Activated CD4-positive, CD25-positive, alpha-beta regulatory T cell treated with anti-CD3 and anti-CD28 coated beads, Interleukin-2, amount 50 U/mL, for 16 hours (primary cell): ENCODE measurements around the gene OR6C76.
"Not testable (repeated sequence)": the region's sequence is repeated elsewhere in the genome, so short reads cannot be mapped to it uniquely, and the experiment has no call there.

Source experiments
- DNase-seq: peaks from one replicate; pipeline ENCODE4 v3.0.0-alpha.2; 2020; ENCODE audit warnings: low read depth, low spot score

OR6C76 gene

GRCh38 chr12:55425954-55426353 lies at the start of gene OR6C76:
Gene OR6C76, plus strand, starts transcription at chr12:55426254. Its CDS starts 0 bp downstream, at chr12:55426254.
- no peak for DNase-seq

GRCh38 chr12:55385891-55386290 lies 40.2 kb upstream of the OR6C76 start:
- no peak for DNase-seq

- no peak for DNase-seq
Observed at GRCh38 chr12:55392032-55392795, 33.8 kb upstream of the OR6C76 start.

DNA sequence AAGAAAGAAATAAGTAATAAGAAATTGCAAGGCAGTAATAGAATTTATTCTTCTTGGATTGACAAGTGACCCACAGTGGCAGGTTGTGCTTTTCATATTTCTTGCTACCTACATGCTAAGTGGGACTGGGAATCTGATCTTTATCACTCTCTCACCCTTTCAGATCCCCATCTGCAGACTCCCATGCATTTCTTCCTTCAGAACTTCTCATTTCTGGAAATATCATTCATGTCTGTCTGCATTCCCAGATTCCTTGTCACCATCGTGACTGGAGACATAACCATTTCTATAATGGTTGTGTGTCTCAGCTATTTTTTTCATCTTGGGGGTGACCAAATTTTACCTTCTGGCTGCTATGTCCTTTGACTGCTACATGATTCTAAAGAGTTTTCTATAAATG lies 29.7 kb upstream of the OR6C76 start:
- DNase-seq = no peak

DNA sequence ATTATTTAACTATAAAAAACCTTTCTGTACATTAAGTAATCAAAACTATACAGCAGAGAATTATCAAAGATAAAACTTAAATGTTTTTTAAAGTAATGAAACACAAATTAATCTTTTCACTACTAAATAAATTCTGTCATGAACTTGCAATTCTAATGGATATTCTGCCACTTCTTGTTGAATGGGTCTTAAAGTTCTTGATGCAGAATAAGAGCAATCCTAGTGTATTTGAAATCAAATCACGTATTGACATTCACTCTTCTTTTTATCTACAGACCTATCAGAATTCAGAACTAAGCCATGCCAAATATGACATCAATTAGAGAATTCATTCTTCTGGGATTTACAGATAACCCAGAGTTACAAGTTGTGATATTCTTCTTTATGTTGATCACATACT lies 25.8 kb upstream of the OR6C76 start, which contains the start of gene OR6C65:
TSS of gene OR6C65 (plus strand) at position 301 of the 400 bp plus-strand sequence. CDS start at position 301, 0 bp downstream.
- no peak for DNase-seq

DNA sequence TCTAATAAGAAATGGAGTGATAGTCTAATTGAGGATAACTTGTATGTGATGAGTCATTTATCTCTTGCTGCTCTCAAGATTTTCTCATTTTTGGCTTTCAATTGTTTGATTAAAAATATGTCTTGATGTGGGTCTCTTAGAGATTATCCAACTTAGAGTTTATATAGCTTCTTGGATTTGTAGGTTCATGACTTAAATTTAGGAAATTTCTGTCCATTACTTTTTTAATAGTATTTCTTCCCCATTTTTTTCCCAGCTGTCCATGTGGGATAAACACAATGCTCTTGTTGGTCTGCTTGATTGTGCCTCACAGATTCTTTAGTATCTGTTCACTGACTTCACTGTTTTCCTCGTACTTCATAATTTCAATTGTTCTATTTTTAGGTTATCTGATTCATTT lies 18.2 kb upstream of the OR6C76 start:
- no peak for DNase-seq

GRCh38 chr12:55409133-55409532 lies 16.9 kb upstream of the OR6C76 start:
- DNase-seq = not testable (repeated sequence)

DNA sequence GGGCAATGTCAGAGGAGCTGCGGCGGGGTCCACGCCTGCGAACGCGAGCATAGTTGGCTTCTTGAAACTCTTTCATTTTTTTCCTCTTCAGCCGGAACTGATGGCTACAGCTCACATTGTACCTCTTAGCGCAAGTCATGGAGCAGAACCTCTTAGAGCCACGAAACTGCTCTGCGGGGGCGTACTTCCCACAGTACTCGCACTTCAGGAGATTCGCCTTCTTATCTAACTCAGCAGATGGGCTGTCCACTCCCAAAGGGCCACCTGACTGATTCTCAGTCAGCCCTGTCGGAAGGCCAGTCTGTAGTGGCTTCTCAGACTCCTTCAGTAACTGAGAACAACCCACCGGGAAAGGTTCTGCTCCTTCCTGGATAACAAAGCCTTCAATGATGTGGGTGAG lies 13.9 kb upstream of the OR6C76 start:
- not testable (repeated sequence) for DNase-seq

DNA sequence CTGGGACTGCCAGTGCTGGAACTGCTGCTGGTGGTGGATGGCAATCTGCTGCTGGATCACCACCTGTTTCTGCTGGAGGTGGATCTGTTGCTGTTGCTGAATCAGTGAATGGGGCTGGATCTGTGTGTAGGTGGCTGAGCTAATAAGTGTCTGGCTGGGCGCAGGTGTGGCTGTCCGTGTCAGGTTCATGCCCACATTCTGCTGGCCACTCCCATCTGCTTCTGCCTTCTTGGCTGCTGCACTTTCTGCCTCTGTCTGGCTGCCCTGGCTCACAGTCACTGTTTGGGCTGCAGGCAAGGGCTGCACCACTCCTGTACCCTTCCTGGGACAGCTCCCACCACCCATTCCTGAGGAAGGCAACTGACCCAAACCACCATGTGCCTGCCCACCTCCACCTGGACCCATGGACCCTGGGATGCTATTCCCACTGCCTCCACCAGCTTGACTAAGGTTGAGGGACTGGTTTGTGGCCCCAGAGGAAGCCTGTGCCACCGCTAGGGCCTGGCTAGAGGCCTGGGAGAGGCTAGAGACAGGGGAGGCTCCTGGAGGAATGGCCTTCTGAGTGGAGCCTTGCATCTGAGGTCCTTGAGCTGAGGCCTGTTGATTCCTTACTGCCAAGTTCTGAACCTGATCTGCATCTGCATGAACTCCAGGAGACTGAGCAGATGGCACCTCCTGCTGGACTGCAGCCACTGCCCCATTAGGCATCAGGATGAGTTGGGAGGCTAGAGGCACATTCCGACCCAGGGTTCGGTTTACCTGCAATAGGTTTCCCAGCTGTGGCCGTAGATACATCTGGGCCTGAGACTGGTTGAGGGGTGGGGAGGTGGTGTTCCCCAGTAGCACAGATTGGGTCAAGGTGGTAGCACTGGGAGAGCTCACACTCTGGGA lies 12.3 kb upstream of the OR6C76 start:
- not testable (repeated sequence) for DNase-seq

GRCh38 chr12:55414396-55414823 lies 11.6 kb upstream of the OR6C76 start:
- DNase-seq = not testable (repeated sequence)

- not testable (repeated sequence) for DNase-seq
Observed at GRCh38 chr12:55414889-55415288, 11.2 kb upstream of the OR6C76 start.

DNA sequence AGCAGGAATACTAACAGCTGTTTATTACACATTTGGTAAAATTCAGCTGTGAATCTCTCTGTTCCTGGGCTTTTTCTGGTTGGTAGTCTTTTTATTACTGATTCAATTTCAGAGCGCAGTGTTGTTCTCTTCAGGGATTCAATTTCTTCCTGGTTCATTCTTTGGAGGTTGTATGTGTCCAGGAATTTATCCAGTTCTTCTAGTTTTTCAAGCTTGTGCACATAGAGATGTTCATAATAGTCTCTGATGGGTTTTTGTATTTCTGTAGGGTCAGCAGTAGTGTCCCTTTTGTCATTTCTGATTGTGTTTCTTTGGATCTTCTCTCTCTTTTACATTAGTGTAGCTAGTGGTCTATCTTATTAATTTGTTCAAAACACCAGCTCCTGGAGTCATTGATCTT lies 9.1 kb upstream of the OR6C76 start:
- DNase-seq = no peak

GRCh38 chr12:55420307-55420962 lies 5.6 kb upstream of the OR6C76 start:
- DNase-seq = no peak

DNA sequence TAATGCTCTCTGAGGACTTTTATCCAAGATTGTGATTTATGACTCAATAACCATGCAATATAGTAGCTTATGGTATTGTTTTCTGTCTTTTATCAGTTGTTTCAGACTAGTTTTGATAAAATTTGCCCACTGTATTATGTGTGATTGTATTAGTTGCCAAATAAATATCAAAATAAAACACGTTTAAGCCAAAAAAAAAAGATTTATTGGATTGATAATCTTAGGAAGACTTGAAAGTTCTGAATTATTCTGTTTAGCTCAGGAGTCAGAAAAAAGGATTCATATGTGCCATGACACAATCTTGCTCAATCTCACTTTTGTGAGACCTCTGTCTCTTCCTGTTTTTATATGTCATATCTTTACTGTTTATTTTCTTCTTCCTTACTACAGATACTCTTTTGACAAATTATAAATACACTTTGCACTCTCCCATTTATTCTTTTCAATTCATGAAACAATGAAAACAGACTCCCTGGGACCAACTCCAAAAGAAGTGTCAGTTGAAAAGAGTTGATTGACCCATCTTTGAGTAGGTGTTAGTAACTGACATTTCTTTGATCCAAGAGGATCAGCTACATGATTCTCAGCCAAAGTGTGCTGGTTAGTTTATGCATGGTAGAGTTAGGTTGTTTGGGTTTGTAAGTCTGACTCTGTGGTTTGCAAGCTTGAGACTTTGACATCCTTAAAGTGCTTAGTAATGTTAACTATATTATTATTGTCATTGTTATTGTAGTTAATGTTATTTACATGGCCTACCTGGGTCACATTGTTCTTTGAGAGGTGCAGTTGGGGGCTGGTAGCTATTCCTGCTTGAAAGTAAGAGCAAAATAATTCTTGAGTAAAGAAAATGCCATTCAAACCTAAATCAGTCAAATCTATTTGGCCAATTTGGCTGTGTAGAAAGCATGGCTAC lies 2.5 kb downstream of the OR6C76 start:
- DNase-seq = no peak

GRCh38 chr12:55441233-55441632 lies 15.2 kb downstream of the OR6C76 start:
- DNase-seq = not testable (repeated sequence)

- no peak for DNase-seq
Observed at GRCh38 chr12:55443776-55444175, 17.7 kb downstream of the OR6C76 start, which contains the start of gene OR6C2. Gene OR6C2, plus strand, starts transcription at chr12:55444076. Its CDS starts 8,138 bp downstream, at chr12:55452214.

DNA sequence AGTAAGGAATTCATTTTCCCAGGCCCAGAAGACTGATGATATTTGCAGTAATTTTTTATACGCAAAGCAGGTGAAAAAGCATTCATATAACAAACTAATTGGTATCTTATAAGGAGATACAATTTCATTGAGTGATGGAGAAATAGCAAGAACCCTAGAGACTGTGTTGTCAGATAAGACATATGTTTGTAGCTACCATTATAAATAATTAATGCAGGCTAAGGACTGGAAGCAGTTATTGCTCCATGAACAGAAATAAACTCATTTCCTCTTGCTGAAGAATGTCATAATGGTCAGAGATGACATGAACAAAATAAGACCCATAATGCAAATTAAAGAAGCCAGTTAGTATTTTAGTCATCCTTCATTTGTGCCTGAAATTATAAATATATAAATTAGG lies 19.3 kb downstream of the OR6C76 start:
- no peak for DNase-seq

DNA sequence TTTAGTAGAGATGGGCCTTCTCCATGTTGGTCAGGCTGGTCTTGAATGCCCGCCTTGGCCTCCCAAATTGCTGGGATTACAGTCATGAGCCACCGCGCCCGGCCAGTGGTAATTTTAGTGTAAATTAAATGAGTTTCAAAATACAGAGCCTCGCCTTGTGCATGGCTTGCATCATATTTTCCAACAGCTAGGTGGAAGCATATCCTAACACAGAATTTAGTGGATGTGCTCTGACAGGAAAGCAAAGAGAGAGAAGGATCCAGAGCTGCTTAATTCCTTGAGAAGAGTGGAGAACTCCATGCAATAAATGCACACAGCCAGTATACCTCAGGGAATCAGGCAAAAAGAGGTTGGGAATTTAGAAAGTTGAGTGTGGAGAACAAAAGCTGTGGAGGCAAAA lies 20.3 kb downstream of the OR6C76 start:
- no peak for DNase-seq

DNA sequence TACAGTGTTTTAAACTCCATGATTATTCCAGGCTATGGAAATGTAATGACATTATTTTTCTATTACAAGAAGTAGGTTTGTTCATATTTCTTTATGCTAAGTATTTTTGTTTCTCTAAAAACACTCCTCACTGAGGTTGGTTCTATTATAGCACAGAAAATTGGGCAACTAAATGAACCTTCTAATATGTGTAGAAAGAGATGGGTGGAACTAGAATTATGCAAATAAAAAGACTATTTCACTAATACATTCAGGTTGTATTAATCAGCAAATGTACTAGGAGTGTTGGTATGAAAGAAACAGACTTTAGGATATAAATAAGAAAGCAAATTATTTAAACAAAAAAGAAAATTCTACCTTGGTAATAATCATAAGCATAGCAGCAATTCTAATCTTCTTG lies 22.8 kb downstream of the OR6C76 start:
- DNase-seq = no peak

DNA sequence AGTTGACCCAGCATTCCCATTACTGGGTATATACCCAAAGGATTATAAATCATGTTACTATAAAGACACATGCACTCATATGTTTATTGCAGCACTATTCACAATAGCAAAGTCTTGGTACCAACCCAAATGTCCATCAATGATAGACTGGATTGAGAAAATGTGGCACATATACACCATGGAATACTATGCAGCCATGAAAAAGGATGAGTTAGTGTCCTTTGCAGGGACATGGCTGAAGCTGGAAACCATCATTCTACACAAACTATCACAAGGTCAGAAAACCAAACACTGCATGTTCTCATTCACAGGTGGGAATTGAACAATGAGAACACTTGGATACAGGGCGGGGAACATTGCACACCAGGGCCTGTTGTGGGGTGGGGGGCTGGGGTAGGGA lies 38.9 kb downstream of the OR6C76 start:
- DNase-seq = not testable (repeated sequence)

DNA sequence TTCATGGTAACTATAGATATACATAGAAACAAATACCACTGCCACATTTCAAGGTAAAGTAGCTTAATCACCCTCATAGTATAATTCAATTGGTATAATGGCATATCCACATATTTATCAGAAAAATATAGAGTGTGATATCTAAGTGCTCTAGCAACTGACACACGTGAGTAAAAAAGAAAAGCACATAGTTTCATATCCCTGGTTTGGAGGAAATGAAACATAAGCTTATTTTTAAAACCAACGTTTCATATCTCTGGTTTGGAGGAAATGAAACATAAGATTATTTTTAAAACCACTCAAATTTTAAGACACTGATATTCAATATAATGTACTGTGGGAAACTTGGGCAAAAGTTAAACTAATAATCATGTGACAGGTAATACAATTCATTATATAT lies 41.8 kb downstream of the OR6C76 start:
- no peak for DNase-seq
